GM23338 (cell line): ENCODE measurements around the gene POLA1. TPM values are rescaled to one million over a fixed set of nuclear protein-coding genes. Genes with fewer than 3 reads are reported as not detected.
A peak's percentile ranks its signal among the peaks of the same experiment; 100 is the strongest.

ENCODE experiments used
- ATAC-seq: fragments of 200-7000 bp; cut with Tn5 transposase; 3 replicates; pipeline ENCODE4 v1.9.1; 2020
- DNase-seq: peaks from one replicate; pipeline ENCODE4 v3.0.0-alpha.2; 2015; ENCODE audit warnings: low spot score
- H2AFZ ChIP-seq: fragments of 200-600 bp; sonication (generic); 2 replicates; pipeline ENCODE4 v1.8.0; 2016; ENCODE audit warnings: antibody characterized with exemption, mild to moderate bottlenecking, moderate library complexity
- H3F3A ChIP-seq: fragments of 200-600 bp; sonication (generic); replicated peaks from 2 replicates; pipeline ENCODE4 v1.8.0; 2017; ENCODE audit warnings: antibody characterized with exemption, mixed run types, low read depth
- H3K27ac ChIP-seq: fragments of 200-600 bp; sonication (generic); 2 replicates; pipeline ENCODE4 v1.6.1; 2016; ENCODE audit warnings: low read depth
- H3K27me3 ChIP-seq: fragments of 200-600 bp; sonication (generic); 2 replicates; pipeline ENCODE4 v1.8.0; 2016; ENCODE audit warnings: mild to moderate bottlenecking, mixed run types, moderate library complexity; ENCODE audit not compliant: insufficient read depth
- H3K36me3 ChIP-seq: fragments of 200-600 bp; sonication (generic); 2 replicates; pipeline ENCODE4 v1.8.0; 2016; ENCODE audit warnings: mild to moderate bottlenecking; ENCODE audit not compliant: insufficient read depth
- H3K4me1 ChIP-seq: fragments of 200-600 bp; sonication (generic); 2 replicates; pipeline ENCODE4 v1.8.0; 2016; ENCODE audit warnings: mild to moderate bottlenecking, moderate library complexity; ENCODE audit not compliant: insufficient read depth
- H3K4me2 ChIP-seq: fragments of 200-600 bp; sonication (generic); 2 replicates; pipeline ENCODE4 v1.7.1; 2017; ENCODE audit warnings: mixed run types
- H3K4me3 ChIP-seq: fragments of 200-600 bp; sonication (generic); 2 replicates; pipeline ENCODE4 v1.6.1; 2016; ENCODE audit warnings: mixed run types
- H3K79me2 ChIP-seq: fragments of 200-600 bp; sonication (generic); replicated peaks from 2 replicates; pipeline ENCODE4 v1.8.0; 2017; ENCODE audit warnings: mild to moderate bottlenecking; ENCODE audit not compliant: insufficient read depth
- H3K9me2 ChIP-seq: fragments of 200-600 bp; sonication (generic); 2 replicates; pipeline ENCODE4 v1.8.0; 2017; ENCODE audit not compliant: insufficient read depth
- H4K20me1 ChIP-seq: fragments of 200-600 bp; sonication (generic); replicated peaks from 2 replicates; pipeline ENCODE4 v1.8.0; 2017; ENCODE audit warnings: mild to moderate bottlenecking; ENCODE audit not compliant: insufficient read depth
- H3K27ac Mint-ChIP-seq: 2 replicates; pipeline ENCODE4 v1.8.0; 2020; ENCODE audit warnings: inconsistent platforms, mild to moderate bottlenecking, moderate library complexity, mixed read lengths
- H3K27me3 Mint-ChIP-seq: 3 replicates; pipeline ENCODE4 v1.8.0; 2022; ENCODE audit warnings: low read depth, mild to moderate bottlenecking, moderate library complexity, mixed read lengths, inconsistent platforms; ENCODE audit not compliant: insufficient read depth, poor library complexity
- H3K36me3 Mint-ChIP-seq: 3 replicates; pipeline ENCODE4 v1.8.0; 2021; ENCODE audit warnings: low read depth, mild to moderate bottlenecking, inconsistent platforms, moderate library complexity, mixed read lengths
- H3K4me1 Mint-ChIP-seq: 3 replicates; pipeline ENCODE4 v1.8.0; 2020; ENCODE audit warnings: mild to moderate bottlenecking, inconsistent platforms, mixed read lengths
- H3K4me3 Mint-ChIP-seq: 3 replicates; pipeline ENCODE4 v1.8.0; 2021; ENCODE audit warnings: moderate library complexity, mild to moderate bottlenecking, inconsistent platforms, mixed read lengths
- H3K9me3 Mint-ChIP-seq: 3 replicates; pipeline ENCODE4 v1.8.0; 2020; ENCODE audit warnings: moderate library complexity, mild to moderate bottlenecking, inconsistent platforms, mixed read lengths
- CTCF ChIP-seq, 2 experiments: fragments of 200-600 bp in 1 of 2; sonication (generic) in 1 of 2; conservative IDR thresholded peaks; 2 replicates each; pipeline versions ENCODE4 v1.5.1 to v1.6.1; 2016 to 2017; ENCODE audit warnings: antibody characterized with exemption in 2 of 2, low read depth in 2 of 2, mild to moderate bottlenecking in 2 of 2, moderate library complexity in 1 of 2
- EZH2 ChIP-seq: fragments of 200-600 bp; sonication (generic); IDR thresholded peaks from one replicate; pipeline ENCODE4 v1.8.0; 2017; ENCODE audit warnings: antibody characterized with exemption, mild to moderate bottlenecking, low read depth; ENCODE audit not compliant: unreplicated experiment
- EZH2phosphoT487 ChIP-seq: fragments of 200-600 bp; sonication (generic); IDR thresholded peaks from one replicate; pipeline ENCODE4 v1.8.1; 2018; ENCODE audit warnings: antibody characterized with exemption; ENCODE audit not compliant: unreplicated experiment
- JUNB ChIP-seq: IDR thresholded peaks from one replicate; pipeline ENCODE4 v1.6.1; 2016; ENCODE audit warnings: antibody characterized with exemption; ENCODE audit not compliant: unreplicated experiment
- NANOG ChIP-seq: IDR thresholded peaks from 2 replicates; pipeline ENCODE4 v1.6.1; 2016; ENCODE audit warnings: antibody characterized with exemption, borderline replicate concordance
- POLR2AphosphoS5 ChIP-seq: IDR thresholded peaks from 2 replicates; pipeline ENCODE4 v1.6.1; 2016; ENCODE audit warnings: antibody characterized with exemption, low read depth
- REST ChIP-seq: IDR thresholded peaks from one replicate; pipeline ENCODE4 v1.6.1; 2018; ENCODE audit warnings: antibody characterized with exemption; ENCODE audit not compliant: unreplicated experiment
- ZNF114 ChIP-seq: fragments of 250-450 bp; sonication (Bioruptor Pico); IDR thresholded peaks from 2 replicates; pipeline ENCODE4 v1.5.0; 2020; ENCODE audit warnings: mild to moderate bottlenecking, moderate library complexity
- ZNF331 ChIP-seq: fragments of 250-450 bp; sonication (Bioruptor Pico); IDR thresholded peaks from 2 replicates; pipeline ENCODE4 v1.5.0; 2020; ENCODE audit warnings: low read depth, mild to moderate bottlenecking, moderate library complexity
- polyA plus RNA-seq: library from polyadenylated mRNA; unstranded; fragments of >200 nt; fragmentation: Nextera tagmentation; extraction: Ambion mirVana; gene quantifications from 2 replicates; pipeline ENCODE4 v1.2.1, GENCODE V29; 2016
- total RNA-seq: library from RNA; depleted of rRNA; stranded (reverse); fragments of >200 nt; shearing (Covaris generic); gene quantifications from 2 replicates; pipeline ENCODE4 v1.2.3, GENCODE V29; 2014

POLA1 gene
- total and polyA plus RNA-seq, 2 experiments from 2014 or later = 12.6 to 36.6 TPM

GRCh38 chrX:25020391-25020904 is 326.7 kb downstream of the POLA1 start (continued):
- TF ChIP-seq EZH2 (no peak), ZNF114 (CRISPR knock-in tag) (no peak), JUNB (no peak), NANOG (no peak), EZH2phosphoT487 (no peak), REST (no peak), CTCF (conservative IDR thresholded peaks at IDR 0.05; ENCODE audit: low read depth in 2 of 2) (no peak), ZNF331 (no peak), POLR2AphosphoS5 (no peak)

- H3K9me2 ChIP-seq = no peaks in the 10 kb centered on the region
- Mint-ChIP-seq H3K9me3 (no peaks in the 10 kb centered on the region), H3K27ac (no peak overlapping the region), H3K4me3 (peak overlapping the region; percentile 66), H3K27me3 (peaks cover 82% of the 10 kb centered on the region), H3K4me1 (peaks cover 49% of the 10 kb centered on the region), H3K36me3 (peaks cover 3% of the 10 kb centered on the region; the same call in 1 of the 3 replicates)
- peaks cover 39% of the 10 kb centered on the region for H3K4me1 ChIP-seq
- ATAC-seq (peak; percentile 66), DNase-seq (peak; percentile 68)
- no peak for TF ChIP-seq JUNB
- TF ChIP-seq CTCF (conservative IDR thresholded peaks at IDR 0.05; ENCODE audit: low read depth in 2 of 2) = peak; percentile 66 to 72
- no peaks in the 10 kb centered on the region for H3K36me3 ChIP-seq
- H3K79me2 ChIP-seq = no peaks in the 10 kb centered on the region
- H3K27me3 ChIP-seq = peaks cover 82% of the 10 kb centered on the region
- no peaks in the 10 kb centered on the region for H4K20me1 ChIP-seq
- H3F3A ChIP-seq = no peaks in the 10 kb centered on the region
- no peak overlapping the region for H2AFZ ChIP-seq
- H3K27ac ChIP-seq = no peak overlapping the region
- H3K4me2 ChIP-seq = peak overlapping the region; percentile 84
- peak overlapping the region; percentile 57 for H3K4me3 ChIP-seq
Measured at GRCh38 chrX:25020905-25021449, 327.3 kb downstream of the POLA1 start.
